Spleen (tissue), 7 donors: ENCODE measurements around the gene IGFBP3.

ENCODE experiments used
- CTCF ChIP-seq, 11 experiments: fragments of 200-600 bp in 7 of 11; fragments of 450-650 bp in 4 of 11; sonication (generic) in 4 of 11; IDR thresholded peaks in 8 of 11; conservative IDR thresholded peaks in 3 of 11; 1 replicate in 7 of 11; 2 replicates in 4 of 11; pipeline versions ENCODE4 v1.4.0 to v1.8.0; 2016 to 2021; ENCODE audit warnings: antibody characterized with exemption in 11 of 11, inconsistent platforms in 4 of 11, mild to moderate bottlenecking in 1 of 11
- POLR2A ChIP-seq, 3 donors: fragments of 450-650 bp; IDR thresholded peaks; one replicate each; pipeline ENCODE4 v1.5.1; 2017; ENCODE audit warnings: antibody characterized with exemption in 3 of 3, mild to moderate bottlenecking in 1 of 3
- donor health status: DM: no; HTN: no; CAD: no; lungs with moderate emphysema.
- donor health status: DM: no; HTN: no; CAD: no.
- donor health status: DM: no; HTN: no; CAD: no.

- no peak for TF ChIP-seq CTCF (IDR thresholded peaks at IDR 0.05 in 8 of 11, conservative IDR thresholded peaks at IDR 0.05 in 3 of 11)
- no peak for TF ChIP-seq POLR2A (IDR thresholded peaks at IDR 0.05)
These were observed 23.9 kb downstream of the IGFBP3 start for GRCh38 chr7:45897042-45897690.
